ENCODE results near the gene CDK17. TPM values are rescaled to one million over a fixed set of nuclear protein-coding genes. Genes with fewer than 3 reads are reported as not detected.
"Not testable (repeated sequence)": the region's sequence is repeated elsewhere in the genome, so short reads cannot be mapped to it uniquely, and the experiment has no call there.

Gene CDK17
- total RNA-seq, 2 experiments from 2014 or later = 38.7 to 43.5 TPM

DNA sequence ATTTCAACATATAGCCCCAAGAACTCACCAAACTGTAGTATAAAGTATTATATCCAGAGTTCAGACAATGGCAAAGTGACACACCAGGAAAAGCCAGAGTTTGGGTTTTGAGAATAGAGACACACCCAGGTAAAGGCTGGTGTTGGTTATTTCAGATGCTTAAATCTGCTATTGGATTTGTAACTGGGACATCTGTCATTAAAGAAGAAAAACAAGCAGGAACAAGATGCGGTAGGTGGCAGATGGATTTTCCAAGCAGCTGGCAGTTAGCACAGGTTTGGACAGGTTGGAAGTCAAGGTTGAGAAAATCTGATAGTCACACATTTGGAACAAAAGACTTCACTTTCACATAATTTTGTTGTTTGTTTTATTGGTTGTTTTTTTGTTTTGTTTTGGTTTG is 14.4 kb upstream of the CDK17 start:
- H3K9me3 Mint-ChIP-seq = no peaks in the 10 kb centered on the region
- H3K4me3 Mint-ChIP-seq = no peak overlapping the region
- no peaks in the 10 kb centered on the region for H3K27me3 Mint-ChIP-seq
- H3K36me3 Mint-ChIP-seq (ENCODE audit: low read depth) = peaks cover 1% of the 10 kb centered on the region
- no peak for DNase-seq
- ChIA-PET CTCF (interaction anchor here (0.7 to 7.5 kb wide), 4 partner anchors 8 to 78 kb away, joined by 3 to 68 read pairs (median 4); partner anchors contain the start of genes CDK17 and CFAP54), POLR2A (no interaction called here)
- no peak overlapping the region for H3K27ac Mint-ChIP-seq
- peaks cover 36% of the 10 kb centered on the region for H3K4me1 Mint-ChIP-seq

DNA sequence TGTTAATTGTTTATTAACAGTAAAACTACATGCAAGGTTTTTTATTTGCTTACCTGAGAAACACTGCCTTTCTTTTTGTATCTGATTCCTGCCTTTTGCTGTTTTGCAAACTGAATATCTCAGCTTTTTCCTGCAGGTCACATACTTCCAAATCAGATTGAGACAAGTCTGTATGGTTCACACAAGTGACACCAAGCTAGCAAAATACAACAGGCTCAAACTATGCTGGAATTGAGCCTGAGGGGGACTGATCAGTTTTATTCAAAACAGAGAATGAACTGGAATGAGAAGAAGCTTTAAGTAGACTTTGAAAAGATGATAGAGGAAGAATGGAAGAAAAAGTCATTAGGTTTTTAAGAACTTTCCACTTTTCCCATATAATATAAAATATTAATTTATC is 12.2 kb upstream of the CDK17 start:
- Mint-ChIP-seq H3K9me3 (no peaks in the 10 kb centered on the region), H3K4me3 (no peak overlapping the region), H3K27ac (no peak overlapping the region), H3K4me1 (peaks cover 28% of the 10 kb centered on the region), H3K36me3 (ENCODE audit: low read depth) (peaks cover 1% of the 10 kb centered on the region), H3K27me3 (no peaks in the 10 kb centered on the region)
- POLR2A ChIA-PET = no interaction called here
- DNase-seq = no peak
- CTCF ChIA-PET = interaction anchor here (1.2 to 4.2 kb wide), 2 partner anchors 11 to 14 kb away, joined by 3 to 39 read pairs; partner anchors contain the start of gene CDK17

DNA sequence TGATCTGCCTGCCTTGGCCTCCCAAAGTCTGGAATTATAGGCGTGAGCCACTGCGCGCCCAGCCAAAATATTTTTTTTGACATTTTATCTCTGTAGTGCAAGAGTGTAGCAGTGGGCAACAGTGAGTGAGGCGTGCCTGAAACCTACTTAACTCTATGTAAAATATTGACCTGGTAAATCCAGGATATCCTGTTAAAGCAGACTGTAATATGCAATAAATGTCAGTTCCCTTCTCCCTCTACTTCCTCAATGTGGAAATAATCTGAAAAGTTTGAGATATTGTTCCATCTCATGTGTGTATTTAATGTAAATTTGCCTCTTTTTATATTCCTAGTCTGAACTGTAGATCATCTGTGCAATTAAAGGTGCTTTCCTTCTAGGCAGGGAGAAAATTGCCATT is 9.5 kb upstream of the CDK17 start:
- CTCF ChIA-PET = interaction anchor here (4.2 kb wide), 1 partner anchor 8 kb away, joined by 39 read pairs; the partner anchor contains the start of gene CDK17
- Mint-ChIP-seq H3K9me3 (no peaks in the 10 kb centered on the region), H3K27ac (no peak overlapping the region), H3K4me3 (no peak overlapping the region), H3K4me1 (peaks cover 14% of the 10 kb centered on the region), H3K27me3 (no peaks in the 10 kb centered on the region), H3K36me3 (ENCODE audit: low read depth) (no peaks in the 10 kb centered on the region)
- POLR2A ChIA-PET = no interaction called here
- no peak for DNase-seq

DNA sequence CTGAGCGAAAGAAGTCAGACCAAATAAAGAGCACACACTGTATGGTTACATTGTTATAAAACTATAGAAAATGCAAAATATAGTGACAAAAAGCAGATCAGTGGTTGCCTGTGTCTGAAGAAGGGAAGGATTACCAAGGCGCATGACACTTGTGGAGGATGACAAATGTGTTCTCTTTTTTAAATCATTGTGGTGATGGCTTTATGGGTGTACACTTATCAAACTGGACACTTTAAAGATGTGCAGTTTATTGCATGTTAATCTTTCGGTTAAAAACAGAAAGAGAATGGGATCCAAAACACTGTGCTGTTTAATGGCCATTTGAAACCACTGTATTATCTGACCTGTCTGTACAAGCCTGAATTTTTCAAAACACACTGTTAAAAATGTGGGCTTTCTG is 8.8 kb upstream of the CDK17 start:
- H3K4me3 Mint-ChIP-seq = no peak overlapping the region
- no peaks in the 10 kb centered on the region for H3K9me3 Mint-ChIP-seq
- no peak for DNase-seq
- H3K4me1 Mint-ChIP-seq = peaks cover 14% of the 10 kb centered on the region
- ChIA-PET POLR2A (no interaction called here), CTCF (interaction anchor here (4.2 kb wide), 1 partner anchor 7 kb away, joined by 39 read pairs; the partner anchor contains the start of gene CDK17)
- no peak overlapping the region for H3K27ac Mint-ChIP-seq
- H3K27me3 Mint-ChIP-seq = no peaks in the 10 kb centered on the region
- no peaks in the 10 kb centered on the region for H3K36me3 Mint-ChIP-seq (ENCODE audit: low read depth)

DNA sequence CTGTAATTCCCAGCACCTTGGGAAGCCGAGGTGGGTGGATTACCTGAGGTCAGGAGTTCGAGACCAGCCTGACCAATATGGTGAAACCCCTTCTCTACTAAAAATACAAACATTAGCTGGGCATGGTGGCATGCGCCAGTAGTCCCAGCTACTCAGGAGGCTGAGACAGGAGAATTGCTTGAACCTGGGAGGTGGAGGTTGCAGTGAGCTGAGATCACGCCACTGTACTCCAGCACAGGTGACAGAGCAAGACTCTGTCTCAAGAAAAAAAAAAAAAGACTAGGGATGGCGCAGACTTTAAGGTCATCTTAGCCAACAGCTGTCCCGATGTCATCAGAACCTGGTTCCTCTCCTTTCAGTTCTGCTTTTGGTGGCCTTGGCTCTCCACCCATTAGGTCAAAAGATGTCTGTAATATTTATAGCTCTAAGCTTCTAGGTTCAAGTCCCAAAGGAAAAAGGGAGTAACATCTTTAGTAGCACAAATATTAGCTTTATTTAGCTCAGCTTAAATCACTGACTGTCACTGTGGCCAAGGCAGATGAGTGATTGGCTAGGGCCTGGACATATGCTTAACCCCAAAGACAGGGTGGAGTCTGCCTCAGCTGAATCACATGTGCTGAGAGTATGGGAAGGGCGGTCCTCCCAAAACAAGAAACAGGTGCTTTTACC is 7.3 kb upstream of the CDK17 start:
- not testable (repeated sequence) for H3K27ac Mint-ChIP-seq; H3K27me3 Mint-ChIP-seq; DNase-seq; H3K4me3 Mint-ChIP-seq; H3K9me3 Mint-ChIP-seq; H3K36me3 Mint-ChIP-seq (ENCODE audit: low read depth)
- ChIA-PET POLR2A (interaction anchor here (0.6 kb wide), 2 partner anchors 8 to 103 kb away, joined by 3 to 4 read pairs; no protein-coding TSS in a partner anchor), CTCF (interaction anchor here (0.7 to 1.2 kb wide), 4 partner anchors 8 to 18 kb away, joined by 3 to 5 read pairs (median 4); no protein-coding TSS in a partner anchor)
- H3K4me1 Mint-ChIP-seq = peaks cover 20% of the 10 kb centered on the region

DNA sequence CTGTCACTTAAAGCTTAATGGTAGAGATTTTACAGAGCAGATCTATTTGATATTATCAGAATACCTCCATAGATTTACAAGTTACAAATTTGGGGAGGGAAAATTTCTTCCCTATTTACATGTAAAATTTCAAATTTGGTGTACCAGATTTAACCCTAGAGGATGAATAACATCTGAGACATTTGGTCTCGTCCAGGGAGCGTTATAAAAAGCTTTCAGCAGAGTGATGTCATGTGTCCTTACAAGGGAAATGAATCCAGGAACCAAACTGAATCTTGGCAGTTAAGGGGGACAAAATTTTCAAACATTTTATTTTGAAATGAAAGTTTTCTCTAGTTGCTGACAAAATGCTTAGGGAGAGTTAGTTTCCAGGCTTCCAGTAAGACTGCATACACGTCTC is 4.5 kb upstream of the CDK17 start:
- CTCF ChIA-PET = interaction anchor here (0.5 to 7.8 kb wide), 4 partner anchors 6 to 110 kb away, joined by 4 to 68 read pairs (median 24); no protein-coding TSS in a partner anchor

DNA sequence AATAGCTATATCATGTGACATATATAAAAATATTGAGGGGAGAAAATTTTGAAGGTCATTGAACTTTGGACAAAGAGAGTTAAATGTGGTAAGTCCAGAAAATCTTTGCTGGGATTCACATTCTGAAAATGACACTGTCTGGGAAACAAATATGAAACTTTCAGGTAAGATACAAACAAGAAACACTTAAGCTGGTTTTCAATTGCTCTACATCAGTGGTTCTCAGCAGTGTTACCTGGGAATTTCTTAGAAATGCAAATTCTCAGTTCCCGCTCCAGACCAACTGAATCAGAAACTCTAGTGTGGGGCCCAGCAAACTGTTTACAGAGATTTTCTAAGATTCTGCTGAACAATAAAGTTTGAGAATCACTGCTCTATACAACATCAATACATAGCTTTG is 3.6 kb upstream of the CDK17 start:
- no peak for DNase-seq
- POLR2A ChIA-PET = no interaction called here
- no peaks in the 10 kb centered on the region for H3K9me3 Mint-ChIP-seq
- no peak overlapping the region for H3K27ac Mint-ChIP-seq
- no peaks in the 10 kb centered on the region for H3K36me3 Mint-ChIP-seq (ENCODE audit: low read depth)
- peaks cover 28% of the 10 kb centered on the region for H3K4me1 Mint-ChIP-seq
- CTCF ChIA-PET = interaction anchor here (0.5 to 7.8 kb wide), 5 partner anchors 7 to 113 kb away, joined by 3 to 68 read pairs (median 8); no protein-coding TSS in a partner anchor
- no peaks in the 10 kb centered on the region for H3K27me3 Mint-ChIP-seq
- H3K4me3 Mint-ChIP-seq = no peak overlapping the region

More for the DNA sequence above, 4.5 kb upstream of the CDK17 start:
- Mint-ChIP-seq H3K27me3 (no peaks in the 10 kb centered on the region), H3K4me1 (peaks cover 29% of the 10 kb centered on the region), H3K4me3 (no peak overlapping the region), H3K27ac (no peak overlapping the region), H3K9me3 (no peaks in the 10 kb centered on the region), H3K36me3 (ENCODE audit: low read depth) (no peaks in the 10 kb centered on the region)
- DNase-seq = no peak
- POLR2A ChIA-PET = interaction anchor here (0.6 kb wide), 1 partner anchor 53 kb away, joined by 6 read pairs; no protein-coding TSS in a partner anchor

DNA sequence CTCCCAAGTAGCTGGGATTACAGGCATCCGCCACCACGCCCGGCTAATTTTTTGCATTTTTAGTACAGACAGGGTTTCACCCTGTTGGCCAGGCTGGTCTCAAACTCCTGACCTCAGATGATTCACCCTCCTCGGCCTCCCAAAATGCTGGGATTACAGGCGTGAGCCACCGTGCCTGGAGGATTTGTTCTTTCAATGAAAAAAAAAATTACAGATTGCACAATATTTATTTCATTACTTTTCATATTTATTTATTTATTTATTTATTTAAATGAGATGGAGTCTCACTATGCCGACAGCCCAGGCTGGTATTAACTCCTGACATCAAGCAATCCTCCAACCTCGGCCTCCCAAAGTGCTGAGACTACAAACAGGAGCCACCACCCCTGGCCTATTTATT is 2.3 kb upstream of the CDK17 start:
- not testable (repeated sequence) for H3K36me3 Mint-ChIP-seq (ENCODE audit: low read depth); H3K4me3 Mint-ChIP-seq; H3K9me3 Mint-ChIP-seq; DNase-seq; H3K27ac Mint-ChIP-seq; H3K27me3 Mint-ChIP-seq
- POLR2A ChIA-PET = interaction anchor here (0.6 kb wide), 1 partner anchor 114 kb away, joined by 5 read pairs; no protein-coding TSS in a partner anchor
- H3K4me1 Mint-ChIP-seq = peaks cover 28% of the 10 kb centered on the region
- CTCF ChIA-PET = interaction anchor here (1.6 to 7.8 kb wide), 4 partner anchors 8 to 43 kb away, joined by 4 to 68 read pairs (median 23); no protein-coding TSS in a partner anchor

DNA sequence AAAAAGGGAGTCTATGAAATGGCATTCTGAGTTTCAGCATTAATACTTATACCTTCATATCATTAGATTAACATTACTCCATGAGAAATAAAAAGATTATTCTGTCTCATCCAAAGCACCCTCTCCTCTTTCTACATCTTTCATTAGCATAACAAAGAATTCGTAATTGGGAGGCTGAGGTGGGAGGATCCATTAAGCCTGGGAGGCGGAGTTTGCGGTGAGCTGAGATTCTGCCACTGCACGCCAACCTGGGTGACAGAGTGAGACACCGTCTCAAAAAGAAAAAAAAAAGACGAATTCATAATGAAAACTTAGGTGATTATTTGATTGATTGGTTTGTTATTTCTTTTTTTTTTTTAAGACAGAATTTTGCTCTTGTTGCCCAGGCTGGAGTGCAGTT is 1.8 kb upstream of the CDK17 start:
- Mint-ChIP-seq H3K27ac (peak overlapping the region; percentile 96), H3K27me3 (no peaks in the 10 kb centered on the region), H3K4me1 (peaks cover 32% of the 10 kb centered on the region), H3K9me3 (no peaks in the 10 kb centered on the region), H3K4me3 (peak overlapping the region; percentile 88), H3K36me3 (ENCODE audit: low read depth) (no peaks in the 10 kb centered on the region)
- POLR2A ChIA-PET = no interaction called here
- peak; percentile 11 for DNase-seq
- CTCF ChIA-PET = interaction anchor here (0.6 to 7.8 kb wide), 8 partner anchors 8 to 164 kb away, joined by 3 to 68 read pairs (median 4); no protein-coding TSS in a partner anchor

DNA sequence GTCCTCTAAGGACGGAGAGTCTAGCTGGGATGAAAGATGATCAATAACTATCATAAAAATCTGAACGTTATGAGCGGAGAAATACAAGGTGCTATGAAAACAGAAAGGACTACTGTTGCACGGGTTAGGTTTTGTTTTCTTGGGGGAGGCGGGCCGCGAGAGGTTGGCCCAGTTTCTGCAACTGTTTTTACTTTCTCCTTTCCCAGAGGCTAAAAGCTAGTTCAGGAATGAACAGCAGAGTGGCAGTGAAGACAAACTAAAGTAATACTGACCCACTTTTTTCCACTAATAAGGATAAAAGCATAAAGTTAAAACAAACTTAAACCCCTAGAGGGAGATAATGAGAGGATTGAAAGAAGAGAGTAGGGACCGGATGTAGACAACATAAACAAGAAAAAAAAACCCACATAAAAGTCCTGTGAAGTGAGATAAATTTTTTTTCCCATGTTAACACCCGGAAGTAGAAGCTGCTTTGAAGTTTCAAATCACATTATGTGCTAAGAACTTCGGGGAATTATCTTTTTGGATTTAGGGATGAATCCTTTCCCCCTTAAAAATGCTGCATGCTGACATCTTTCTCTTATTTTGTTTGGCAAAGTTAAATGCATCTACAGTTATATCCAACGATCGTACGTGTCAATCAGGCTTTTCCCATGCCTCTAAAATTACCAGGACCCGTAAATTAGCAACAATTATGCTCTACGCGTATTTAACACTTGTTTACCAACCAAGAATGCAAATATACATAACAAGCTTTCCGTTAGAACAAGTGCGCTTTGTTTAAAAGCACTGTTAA is 1.0 kb upstream of the CDK17 start:
- H3K27ac Mint-ChIP-seq = peak overlapping the region; percentile 96
- ChIA-PET CTCF (interaction anchor here (0.6 to 7.8 kb wide), 28 partner anchors 10 to 291 kb away, joined by 3 to 68 read pairs (median 4); no protein-coding TSS in a partner anchor), POLR2A (interaction anchor here (0.6 kb wide), 1 partner anchor 177 kb away, joined by 3 read pairs; no protein-coding TSS in a partner anchor)
- no peaks in the 10 kb centered on the region for H3K9me3 Mint-ChIP-seq
- no peaks in the 10 kb centered on the region for H3K27me3 Mint-ChIP-seq
- peak; percentile 56 for DNase-seq
- no peaks in the 10 kb centered on the region for H3K36me3 Mint-ChIP-seq (ENCODE audit: low read depth)
- H3K4me1 Mint-ChIP-seq = peaks cover 40% of the 10 kb centered on the region
- H3K4me3 Mint-ChIP-seq = peak overlapping the region; percentile 88

DNA sequence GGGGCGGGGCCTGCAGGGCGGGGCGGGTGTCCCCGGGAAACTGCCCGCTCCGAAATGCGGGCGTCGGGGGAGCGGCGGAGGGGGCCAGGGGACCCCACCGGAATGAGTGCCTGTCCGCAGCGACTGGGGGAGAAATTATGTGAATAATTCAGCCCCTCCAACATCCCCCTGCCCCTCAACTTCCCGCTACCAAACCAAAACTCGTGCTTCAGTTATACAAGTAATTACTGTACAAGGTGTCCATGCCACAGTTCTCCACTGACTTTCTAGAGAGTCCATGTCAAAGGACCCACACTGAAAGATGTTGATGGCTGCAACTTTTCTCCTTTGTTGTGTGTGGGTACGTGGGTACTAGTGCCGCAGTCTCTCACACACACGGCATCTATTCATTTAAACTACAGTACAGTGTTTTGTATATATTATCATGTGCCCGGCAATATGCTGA is 414 bp upstream of the CDK17 start:
- H3K36me3 Mint-ChIP-seq (ENCODE audit: low read depth) = no peaks in the 10 kb centered on the region
- H3K9me3 Mint-ChIP-seq = no peaks in the 10 kb centered on the region
- ChIA-PET CTCF (interaction anchor here (0.8 to 7.8 kb wide), 22 partner anchors 10 to 163 kb away, joined by 3 to 68 read pairs (median 6); no protein-coding TSS in a partner anchor), POLR2A (interaction anchor here (0.7 to 1.1 kb wide), 3 partner anchors 16 to 84 kb away, joined by 3 read pairs; no protein-coding TSS in a partner anchor)
- peaks cover 46% of the 10 kb centered on the region for H3K4me1 Mint-ChIP-seq
- H3K27me3 Mint-ChIP-seq = no peaks in the 10 kb centered on the region
- H3K4me3 Mint-ChIP-seq = peak overlapping the region; percentile 88
- H3K27ac Mint-ChIP-seq = peak overlapping the region; percentile 96
- no peak for DNase-seq

DNA sequence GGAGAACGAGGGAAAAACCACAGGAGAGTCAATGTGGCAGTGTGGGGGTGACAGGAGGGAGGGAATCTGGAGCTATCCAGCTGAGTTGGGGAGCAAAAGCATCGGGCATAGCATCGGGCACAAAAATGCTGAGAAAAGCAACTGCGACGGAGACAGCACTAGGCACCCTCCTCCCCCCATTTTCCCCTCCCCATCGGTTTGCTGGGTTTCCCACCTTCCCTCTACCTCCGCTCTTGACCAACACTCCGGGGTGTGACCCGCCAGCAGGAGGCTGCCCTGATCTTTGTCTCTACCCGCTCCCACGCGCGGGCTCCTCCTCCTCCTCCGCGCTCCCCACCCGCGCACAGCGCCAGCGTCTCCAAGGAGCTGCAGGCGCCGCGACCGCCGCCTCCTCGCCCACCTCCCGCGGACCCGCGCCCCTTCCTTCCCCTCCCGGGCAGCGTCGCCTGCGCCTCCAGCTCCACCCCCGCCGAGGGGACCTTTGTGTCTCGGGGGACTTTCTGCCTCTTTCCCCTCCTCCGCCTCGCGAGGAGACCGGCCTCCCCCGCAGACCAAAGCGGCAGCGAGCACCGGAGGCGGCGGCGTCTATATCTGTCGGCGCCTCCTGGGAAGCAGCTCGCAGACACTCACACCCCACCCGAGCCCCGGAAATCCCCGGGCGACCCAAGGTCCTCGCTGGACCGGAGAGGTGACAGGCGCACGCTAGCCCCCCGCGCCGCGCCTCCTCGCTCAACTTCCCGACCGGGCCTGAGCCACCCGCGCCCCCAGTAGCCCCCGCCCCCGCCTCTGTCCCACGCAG is 920 bp downstream of the CDK17 start:
- H3K27ac Mint-ChIP-seq = peak overlapping the region; percentile 96
- H3K9me3 Mint-ChIP-seq = no peaks in the 10 kb centered on the region
- H3K4me3 Mint-ChIP-seq = peak overlapping the region; percentile 88
- POLR2A ChIA-PET = interaction anchor here (0.7 to 1.0 kb wide), 4 partner anchors 9 to 159 kb away, joined by 3 to 4 read pairs (median 3); no protein-coding TSS in a partner anchor
- H3K4me1 Mint-ChIP-seq = peaks cover 49% of the 10 kb centered on the region
- DNase-seq = peak; percentile 65
- peaks cover 3% of the 10 kb centered on the region for H3K36me3 Mint-ChIP-seq (ENCODE audit: low read depth)
- CTCF ChIA-PET = interaction anchor here (0.7 to 7.8 kb wide), 33 partner anchors 9 to 257 kb away, joined by 3 to 68 read pairs (median 5); partner anchors contain the start of gene CFAP54
- H3K27me3 Mint-ChIP-seq = no peaks in the 10 kb centered on the region
